Measurements from ENCODE around the gene CDK14. TPM values are rescaled to one million over a fixed set of nuclear protein-coding genes. Genes with fewer than 3 reads are reported as not detected.

CDK14 gene
- total and polyA plus RNA-seq, 2 of the 8 experiments (the other 6 are each of a cell fraction or from before 2014, with no cell fraction given): 5.5 to 47.3 TPM

DNA sequence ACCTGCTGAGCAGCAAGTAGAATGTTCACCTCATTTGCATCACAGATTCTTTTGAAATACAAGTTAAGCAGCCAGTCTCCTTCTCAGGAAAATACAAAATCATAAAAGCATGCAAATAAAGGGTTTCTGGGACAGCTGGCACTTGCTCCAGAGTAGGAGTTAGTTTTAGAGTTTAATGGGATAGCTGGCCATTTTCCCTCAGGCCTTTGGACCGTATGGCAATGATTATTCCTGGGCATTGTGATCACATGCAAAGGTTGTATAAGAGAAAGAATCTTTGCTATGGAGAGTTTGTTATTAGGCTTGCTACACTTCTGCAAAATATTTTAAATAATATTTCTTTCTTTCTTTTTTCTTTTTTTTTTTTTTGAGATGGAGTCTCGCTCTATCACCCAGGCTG, 240.8 kb downstream of the CDK14 start (continued):
- TF ChIP-seq GABPA (IDR thresholded peaks at IDR 0.05; ENCODE audit: borderline replicate concordance, insufficient read depth, low read length): no peak
- no peak for TF ChIP-seq PHF8 (conservative IDR thresholded peaks at IDR 0.05; ENCODE audit: low read depth, low read length)
- no peak for TF ChIP-seq ZNF274 (IDR thresholded peaks at IDR 0.05; ENCODE audit: borderline replicate concordance, extremely low read depth, low read length)
- no peak for TF ChIP-seq POU5F1 (IDR thresholded peaks at IDR 0.05; ENCODE audit: low read depth, low read length)
